T-helper 1 cell (primary cell): Measurements from ENCODE around the gene LGR6.
A peak's percentile ranks its signal among the peaks of the same experiment; 100 is the strongest.
"Not testable (repeated sequence)": the region's sequence is repeated elsewhere in the genome, so short reads cannot be mapped to it uniquely, and the experiment has no call there.

Experiments
- DNase-seq, 5 donors: peaks; one replicate each; pipeline ENCODE4 v3.0.0-alpha.2; 2012 to 2020

Gene LGR6

DNA sequence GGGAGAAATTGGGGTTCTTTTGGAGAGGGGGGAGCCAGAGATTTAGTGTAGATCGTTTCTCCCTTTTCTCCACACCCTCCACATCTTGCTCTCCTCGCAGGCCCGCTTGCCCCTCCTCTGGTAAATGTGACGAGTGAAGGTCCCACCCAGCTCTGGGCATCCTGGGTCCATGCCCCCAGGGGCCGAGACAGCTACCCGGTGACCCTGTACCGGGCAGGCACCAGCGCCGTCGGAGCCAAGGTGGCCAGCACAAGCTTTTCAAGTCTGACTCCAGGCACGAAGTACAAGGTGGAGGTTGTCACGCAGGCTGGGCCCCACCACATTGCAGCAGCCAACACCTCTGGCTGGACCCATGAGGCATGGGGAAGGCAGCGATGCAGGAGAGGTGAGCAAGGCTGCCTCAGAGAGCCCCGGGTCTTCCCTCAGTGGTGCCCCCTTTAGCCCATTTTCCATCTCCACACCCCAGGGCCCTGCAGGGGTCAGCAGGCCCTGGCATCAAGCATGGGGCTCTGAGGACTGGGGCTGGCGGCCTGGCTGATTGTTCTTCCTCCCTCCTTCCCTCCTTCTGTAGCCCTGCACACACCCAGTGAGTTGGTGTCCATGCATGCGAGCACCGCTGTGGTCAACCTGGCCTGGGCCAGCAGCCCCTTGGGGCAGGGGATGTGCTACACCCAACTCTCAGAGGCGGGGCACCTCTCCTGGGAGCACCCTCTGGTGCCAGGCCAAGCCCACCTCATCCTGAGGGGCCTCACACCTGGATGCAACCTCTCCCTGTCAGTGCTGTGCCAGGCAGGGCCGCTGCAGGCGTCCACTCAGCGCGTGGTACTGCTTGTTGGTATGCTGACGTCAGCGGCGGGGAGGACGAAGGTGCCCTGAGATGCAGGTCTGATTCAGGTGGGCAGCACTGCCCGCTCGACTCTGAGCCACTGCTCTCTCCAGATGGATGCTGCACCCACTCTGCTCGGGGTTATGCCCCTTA is 16.4 kb upstream of the LGR6 start:
- no peak for DNase-seq

DNA sequence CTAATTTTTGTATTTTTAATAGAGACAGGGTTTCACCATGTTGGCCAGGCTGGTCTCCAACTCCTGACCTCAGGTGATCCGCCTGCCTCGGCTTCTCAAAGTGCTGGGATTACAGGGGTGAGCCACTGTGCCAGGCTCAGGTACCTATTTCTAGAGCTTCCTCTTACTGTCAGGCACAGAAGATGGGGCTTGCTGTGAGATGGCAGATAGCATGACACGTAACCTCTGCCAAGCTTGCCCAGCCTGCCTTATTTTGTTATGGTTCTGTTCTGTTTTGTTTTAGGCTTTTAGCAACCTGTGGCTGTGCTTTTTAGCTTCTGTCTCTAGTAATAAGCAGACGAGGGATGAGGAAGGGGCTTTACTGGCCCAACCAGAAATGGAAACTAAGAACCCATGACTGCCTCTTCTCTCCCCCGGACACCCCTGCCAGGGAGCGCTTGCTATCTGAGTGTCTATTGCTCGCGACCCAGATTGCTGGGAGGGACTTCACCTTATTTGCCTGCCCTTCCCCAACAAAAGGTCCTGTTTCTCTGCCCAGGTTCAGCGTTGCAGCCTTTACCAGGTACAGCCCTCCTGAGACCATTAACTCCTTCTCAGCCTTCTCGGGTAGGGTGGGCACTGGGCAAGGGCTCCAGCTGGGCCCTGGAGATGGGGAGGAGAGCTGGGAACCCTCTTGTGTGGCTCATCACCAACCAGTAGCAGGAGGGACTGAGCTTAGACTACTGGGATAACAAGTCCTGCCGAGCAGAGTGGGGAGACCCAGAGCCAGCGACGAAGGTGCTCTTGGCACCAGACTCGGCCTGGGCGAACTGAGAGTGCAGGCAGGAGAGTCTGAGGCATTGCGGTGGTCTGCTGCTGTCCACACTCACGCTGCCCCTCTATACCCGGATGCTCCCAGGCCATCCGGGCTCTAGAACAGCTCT is 13.5 kb upstream of the LGR6 start:
- DNase-seq, result no peak

DNA sequence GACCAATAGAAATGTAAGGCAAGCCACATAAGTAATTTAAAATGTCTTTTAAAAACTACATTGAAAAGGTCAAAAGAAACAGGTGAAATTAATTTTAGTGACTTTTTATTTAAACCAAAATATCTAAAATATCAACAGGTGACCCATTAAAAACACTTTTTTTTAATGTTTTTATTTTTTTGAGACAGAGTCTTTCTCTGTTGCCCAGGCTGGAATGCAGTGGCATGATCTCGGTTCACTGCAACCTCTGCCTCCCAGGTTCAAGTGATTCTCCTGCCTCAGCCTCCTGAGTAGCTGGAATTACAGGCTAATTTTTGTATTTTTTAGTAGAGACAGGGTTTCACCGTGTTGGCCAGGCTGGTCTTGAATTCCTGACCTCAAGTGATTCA is 12.9 kb upstream of the LGR6 start:
- DNase-seq, result not testable (repeated sequence)

DNA sequence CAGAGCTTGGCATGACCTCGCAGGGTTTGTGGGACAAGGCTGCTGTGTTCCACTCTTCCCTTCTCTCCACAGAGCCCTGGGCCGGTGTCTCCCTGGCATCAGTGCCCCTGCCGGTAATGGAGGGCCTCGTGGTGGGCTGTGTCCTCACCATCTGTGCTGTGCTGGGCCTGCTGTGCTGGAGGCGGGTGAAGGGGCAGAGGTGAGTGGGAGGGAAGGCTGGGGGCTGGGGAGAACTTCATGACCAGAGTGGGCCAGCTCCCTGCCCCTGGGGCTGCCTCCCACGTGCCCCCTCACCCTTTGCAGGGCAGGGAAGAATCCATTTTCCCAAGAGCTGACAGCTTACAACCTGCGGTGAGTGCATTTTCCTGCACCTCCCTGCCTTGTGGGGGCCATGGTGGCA is 12.0 kb upstream of the LGR6 start:
- no peak for DNase-seq

DNA sequence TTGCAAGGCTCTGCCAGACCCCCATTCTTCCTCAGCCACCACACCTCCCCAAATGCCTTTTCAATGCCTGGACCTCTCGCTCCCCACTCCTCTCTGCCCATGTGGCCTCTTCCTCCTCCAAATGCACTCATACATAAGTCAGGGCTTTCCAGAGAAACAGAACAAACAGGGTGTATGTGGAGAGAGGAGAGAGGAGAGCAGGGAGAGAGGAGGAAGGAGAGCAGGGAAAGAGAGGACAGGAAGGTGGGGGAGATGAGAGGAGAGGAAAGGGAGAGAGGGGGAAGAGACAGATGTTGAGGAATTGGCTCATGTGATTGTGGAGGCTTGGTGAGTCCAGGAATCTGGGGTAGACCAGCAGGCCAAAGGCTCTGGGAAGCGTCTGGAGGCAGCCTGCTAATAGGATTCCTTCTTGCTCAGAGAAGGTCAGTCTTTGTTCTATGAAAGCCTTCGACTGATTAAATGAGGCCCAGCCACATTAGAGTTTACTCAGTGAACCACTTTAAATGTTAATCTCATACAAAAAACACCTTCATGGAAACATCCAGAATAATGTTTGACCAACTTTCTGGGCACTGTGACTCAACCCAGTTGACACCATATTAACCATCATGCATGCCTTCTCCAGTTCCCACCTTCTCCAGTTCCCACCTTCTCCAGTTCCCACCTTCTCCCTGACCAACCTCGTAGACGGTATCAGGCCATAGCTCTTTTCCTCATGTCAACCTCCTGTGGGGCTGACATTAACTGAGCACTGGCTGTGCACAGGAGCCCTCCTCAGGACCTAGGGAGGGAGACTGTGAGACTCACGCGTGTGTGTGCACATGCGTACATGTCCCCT is 11.3 kb upstream of the LGR6 start:
- DNase-seq, result no peak

DNA sequence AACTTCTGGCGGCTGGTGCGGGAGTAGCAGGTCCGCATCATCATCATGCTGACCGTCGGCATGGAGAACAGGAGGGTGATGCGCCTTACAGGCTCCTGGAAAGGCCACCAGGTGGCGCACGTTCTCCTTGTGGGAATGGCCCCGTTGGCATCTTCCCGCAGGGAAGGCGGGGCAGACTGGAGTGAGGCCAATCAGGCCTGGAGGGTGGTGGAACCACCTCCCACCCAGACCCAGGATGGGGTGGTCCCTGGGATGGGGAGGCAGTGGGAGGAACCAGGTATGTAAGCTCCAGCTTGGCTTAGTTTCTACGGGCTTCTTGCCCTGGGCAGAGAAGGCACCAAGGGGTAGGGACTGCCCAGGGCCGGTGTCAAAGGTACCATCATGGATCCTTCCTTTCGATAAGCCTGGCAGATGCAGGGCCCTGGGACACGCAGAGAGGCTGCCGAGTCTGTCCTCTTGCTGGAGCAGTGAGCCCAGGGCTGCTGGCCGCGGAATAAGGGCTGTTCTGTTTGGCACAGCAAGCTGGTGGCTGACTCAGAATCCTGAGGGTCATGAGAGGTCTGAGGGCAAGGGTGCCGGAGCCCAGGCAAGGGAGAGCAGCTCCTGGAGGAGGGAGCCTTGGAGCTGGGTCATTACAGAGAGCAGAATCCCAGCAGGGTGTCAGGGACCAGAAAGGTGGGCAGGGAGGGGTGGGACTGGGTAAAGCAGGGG is 8.7 kb upstream of the LGR6 start:
- DNase-seq, result peak; percentile 42 to 62 (median 57)

DNA sequence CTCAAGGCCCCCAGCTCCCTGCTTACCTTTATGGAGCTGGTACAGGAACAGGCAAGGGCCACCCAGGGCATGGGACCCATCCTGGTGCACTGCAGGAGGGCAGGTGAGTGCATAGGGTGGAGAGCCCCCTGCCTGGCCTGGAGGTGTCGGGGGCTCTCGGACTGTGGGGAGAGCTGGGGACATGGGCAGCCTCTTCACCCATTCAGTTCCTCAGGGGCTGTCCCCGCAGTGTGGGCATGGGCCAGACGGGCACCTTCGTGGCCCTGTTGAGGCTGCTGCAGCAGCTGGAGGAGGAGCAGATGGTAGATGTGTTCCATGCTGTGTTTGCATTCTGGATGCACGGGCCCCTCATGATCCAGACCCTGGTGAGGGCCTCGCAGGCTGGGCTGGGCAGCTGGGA is 7.3 kb upstream of the LGR6 start:
- DNase-seq, result no peak

DNA sequence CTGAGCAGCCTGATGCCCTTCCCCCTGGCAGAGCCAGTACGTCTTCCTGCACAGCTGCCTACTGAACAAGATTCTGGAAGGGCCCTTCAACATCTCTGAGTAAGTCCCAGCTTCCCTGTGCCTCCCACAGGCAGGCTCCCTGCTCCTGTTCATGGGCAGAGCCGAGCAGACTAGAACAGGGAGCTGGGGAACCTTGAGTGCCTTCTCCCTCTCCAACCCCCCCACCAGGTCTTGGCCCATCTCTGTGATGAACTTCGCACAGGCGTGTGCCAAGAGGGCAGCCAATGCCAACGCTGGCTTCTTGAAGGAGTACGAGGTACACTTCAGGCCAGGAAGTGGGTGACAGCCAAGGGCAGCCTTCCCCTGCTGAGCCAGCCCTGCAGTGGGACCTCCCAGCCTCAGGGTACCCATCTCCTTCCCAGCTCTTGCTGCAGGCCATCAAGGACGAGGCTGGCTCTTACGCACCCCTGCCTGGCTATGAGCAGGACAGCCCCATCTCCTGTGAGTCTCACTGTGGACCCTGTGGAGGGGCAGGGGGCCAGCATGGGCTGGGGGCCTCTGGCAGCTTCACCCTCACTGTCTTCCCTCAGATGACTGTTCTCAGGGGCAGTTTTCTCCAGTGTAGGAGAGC is 6.4 kb upstream of the LGR6 start:
- DNase-seq, result no peak

DNA sequence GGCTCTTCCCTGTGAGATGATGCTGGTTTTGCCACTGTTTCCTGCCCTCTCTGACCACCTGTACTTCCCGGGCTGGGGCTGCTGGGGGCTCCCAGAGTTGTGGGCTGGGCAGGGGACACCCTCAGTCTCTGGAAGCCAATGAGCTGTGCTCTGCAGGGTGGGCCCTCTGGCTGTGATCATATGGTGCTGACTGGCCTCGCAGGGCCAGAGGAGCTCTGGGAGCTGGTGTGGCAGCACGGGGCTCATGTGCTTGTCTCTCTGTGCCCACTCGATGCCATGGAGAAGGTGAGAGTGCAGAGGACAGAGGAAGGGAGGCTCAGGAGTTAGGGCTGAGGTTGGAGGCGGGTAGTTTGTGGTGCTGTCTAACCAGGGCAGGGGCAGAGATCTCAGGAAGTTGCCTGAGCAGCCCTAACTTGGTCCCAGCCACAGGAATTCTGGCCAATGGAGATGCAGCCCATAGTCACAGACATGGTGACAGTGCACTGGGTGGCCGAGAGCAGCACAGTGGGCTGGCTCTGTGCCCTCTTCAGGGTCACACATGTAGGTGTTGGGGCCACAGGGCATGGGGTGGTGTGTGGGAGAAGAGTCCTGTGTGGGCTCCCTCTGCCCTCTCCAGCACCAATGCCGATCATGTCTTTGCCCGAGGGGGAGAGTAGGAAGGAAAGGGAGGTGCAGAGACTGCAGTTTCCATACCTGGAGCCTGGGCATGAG is 5.7 kb upstream of the LGR6 start:
- no peak for DNase-seq

DNA sequence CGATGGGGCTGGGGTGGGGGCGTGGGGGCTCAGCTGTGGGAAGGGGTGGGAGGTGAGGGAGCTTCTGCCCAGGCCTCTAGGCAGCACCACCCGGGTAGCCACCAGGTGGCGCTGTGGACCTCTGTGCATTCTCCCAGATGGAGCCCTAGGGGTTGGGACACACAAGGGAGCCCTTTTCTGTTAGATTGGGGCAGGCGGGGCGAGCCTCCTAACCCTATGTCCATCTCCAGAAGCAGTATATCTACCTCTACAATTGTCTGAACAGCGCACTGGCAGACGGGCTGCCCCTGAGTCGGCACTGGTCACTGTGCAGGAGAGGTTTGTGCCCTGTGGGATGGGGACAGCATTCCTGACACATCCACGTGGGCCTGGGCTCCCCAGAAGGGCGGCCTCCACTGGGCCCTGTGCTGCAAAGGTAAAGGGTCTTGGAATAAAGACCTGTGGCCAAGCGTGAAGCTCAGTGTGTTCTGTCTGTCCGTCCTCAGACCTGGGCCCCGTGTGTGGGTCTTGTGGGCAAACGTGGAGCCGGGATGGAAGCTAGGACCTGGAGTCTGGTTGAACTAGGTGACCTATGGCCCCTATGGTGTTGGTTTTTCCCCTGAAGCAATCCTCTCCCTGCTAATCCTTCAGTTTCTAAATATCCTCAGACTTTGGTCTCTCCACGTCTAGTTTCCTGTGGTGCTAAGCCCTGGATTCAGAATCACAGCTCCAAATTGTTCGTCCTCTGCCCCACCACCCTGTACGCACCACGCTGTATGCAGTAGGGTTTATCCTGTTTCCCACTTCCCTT is 4.4 kb upstream of the LGR6 start:
- peak; percentile 48 to 75 (median 67) for DNase-seq

DNA sequence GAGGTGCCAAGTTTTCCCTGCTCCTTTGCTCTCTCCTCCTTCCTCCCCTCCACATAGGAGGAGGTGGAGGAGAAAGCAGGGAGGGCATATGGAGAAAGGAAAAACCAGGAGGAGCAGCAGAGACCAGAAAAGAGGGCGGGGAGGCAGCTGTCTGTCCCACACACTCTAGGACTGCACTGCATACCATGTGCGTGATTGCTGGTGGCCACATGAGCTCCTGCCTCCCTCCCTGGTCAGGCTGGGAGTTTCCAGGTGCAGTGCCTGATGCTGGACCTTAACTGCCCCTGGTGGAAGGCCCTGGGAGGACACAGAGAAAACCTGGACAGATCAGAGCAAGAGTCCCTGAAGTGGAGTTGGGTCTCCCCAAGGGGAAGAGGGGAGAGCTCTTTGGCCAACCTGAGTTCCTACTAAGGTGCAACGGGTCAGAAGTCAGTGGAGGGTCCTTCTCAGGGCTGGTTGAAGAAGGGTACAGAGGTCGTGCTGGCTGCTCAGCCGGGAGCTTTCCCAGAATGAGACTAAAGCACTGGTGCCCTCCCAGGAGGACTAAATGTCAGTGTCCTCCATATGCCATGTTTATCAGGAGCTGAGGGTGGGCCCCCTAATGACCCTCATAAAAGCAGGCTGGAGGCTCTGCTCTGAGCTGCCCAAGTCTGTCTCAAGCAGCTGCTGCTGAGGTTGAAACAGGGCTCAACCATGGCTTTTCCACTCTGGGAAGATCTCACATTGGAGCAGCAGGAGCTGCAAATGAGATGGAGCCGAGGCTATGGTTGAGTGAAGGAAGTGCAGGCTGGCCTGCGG is 3.5 kb upstream of the LGR6 start:
- DNase-seq, result no peak

DNA sequence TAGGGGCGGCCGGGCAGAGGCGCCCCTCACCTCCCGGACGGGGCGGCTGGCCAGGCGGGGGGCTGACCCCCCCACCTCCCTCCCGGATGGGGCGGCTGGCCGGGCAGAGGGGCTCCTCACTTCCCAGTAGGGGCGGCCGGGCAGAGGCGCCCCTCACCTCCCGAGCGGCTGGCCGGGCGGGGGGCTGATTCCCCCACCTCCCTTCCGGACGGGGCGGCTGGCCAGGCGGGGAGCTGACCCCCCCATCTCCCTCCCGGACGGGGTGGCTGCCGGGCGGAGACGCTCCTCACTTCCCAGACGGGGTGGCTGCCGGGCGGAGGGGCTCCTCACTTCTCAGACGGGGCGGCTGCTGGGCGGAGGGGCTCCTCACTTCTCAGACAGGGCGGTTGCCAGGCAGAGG is 2.2 kb upstream of the LGR6 start:
- DNase-seq, result not testable (repeated sequence)

DNA sequence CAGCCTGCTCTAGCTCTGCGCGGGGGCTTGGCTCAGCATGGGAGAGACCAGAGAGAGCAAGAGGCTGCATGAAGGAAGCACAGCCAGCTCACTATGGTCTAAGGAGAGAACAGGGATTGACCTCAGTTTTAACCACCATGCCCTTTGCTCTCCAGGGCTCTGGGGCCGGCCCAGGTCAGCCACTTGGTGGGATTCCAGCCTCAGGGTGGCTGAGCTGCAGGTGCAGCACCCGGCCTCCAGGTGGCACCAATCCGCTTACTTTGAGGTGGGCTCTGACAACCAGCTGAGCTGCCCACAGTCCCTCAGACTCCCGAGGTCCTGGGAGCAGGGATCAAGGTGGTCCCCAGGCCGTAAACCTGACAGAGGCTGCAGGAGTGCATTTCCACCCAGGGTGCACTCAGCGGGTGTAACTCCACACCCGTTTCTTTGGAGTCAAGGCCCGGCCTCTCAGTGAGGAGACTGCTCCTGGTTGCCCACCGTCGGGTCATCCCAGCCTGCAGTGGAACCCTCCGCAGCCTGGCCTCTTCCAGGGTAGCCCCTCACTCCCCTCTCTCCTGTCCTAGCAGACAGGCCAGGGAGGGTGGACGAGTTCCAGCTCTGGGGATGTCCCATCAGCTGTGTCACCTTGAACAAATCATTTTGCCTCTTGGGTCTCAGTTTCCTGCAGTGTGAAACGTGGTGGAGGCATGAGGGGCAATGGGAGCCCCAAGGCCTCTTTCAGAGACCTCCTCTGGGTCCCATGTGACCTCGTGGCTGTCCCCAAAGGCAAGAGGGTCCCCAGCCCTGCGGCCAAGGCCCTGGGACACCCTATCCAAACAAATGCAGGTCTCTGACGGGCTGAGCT is 607 bp upstream of the LGR6 start:
- peak in 3 of 5 donors; percentile 25 to 45 (median 37) for DNase-seq

DNA sequence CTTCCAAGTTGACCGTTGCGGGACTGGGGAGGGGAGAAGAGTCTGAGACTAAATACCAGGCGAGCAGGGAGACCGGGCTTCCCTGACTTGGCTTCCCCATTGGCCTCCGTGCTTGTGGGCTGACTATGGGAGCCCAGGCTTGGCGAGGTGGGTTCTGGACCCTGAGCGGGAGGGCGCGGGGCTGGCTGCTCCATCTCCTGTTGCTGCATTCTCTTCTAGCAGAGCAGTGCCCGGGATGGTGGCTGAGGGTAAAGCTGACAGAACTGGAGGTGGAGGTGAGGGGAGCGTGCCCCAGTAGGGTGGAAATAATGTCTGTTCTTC is 689 bp downstream of the LGR6 start:
- DNase-seq, result no peak

DNA sequence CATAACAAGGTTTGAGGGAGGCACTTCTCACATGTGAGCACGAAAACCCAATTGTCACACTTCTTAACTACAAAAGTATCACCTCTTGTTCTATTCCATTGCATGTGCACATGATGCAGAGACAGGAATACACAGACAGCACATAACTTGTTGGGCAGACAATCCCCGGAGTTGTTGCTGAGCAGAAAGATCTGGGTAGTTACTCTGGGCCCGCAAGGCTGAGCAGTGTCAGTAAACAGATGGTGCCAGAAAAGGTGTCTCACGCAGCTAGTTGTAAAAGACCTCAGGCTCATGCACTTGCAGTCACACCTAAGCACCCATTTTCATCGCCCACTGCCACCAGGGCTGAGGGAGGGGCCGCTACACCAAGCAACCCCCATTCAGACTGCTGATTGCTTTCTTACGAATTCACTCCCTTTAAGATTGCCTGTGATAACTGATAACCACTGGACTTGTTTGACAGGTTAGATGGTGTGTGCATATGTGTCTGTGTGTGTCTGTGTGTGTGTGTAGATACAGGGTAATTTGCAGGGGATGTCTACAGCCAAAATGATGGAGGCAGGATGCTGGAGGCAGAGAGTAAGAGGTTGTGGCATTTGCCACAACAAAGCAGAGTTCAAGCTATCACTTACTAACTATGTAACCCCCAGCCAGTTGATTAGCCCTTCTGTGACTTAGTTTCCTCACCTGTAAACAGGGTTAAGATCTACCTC is 4.2 kb downstream of the LGR6 start:
- no peak for DNase-seq

DNA sequence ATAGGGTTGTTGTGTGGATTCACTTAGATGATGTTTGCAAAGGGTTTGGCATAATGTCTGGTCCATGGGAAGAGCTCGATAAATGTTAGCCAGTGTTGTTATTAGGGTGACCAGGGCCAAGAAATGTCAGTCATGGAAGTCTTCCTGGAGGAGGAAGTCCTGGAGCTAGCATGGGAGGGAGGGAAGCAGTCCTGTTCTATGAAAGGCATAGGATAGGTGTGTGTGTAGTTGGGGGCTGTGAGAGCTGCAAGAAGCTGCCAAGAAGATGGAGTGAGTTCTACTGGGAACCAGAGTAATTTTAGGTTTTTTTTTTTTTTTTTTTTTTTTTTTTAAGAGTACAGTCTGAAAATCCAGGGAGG is 4.7 kb downstream of the LGR6 start:
- no peak for DNase-seq

DNA sequence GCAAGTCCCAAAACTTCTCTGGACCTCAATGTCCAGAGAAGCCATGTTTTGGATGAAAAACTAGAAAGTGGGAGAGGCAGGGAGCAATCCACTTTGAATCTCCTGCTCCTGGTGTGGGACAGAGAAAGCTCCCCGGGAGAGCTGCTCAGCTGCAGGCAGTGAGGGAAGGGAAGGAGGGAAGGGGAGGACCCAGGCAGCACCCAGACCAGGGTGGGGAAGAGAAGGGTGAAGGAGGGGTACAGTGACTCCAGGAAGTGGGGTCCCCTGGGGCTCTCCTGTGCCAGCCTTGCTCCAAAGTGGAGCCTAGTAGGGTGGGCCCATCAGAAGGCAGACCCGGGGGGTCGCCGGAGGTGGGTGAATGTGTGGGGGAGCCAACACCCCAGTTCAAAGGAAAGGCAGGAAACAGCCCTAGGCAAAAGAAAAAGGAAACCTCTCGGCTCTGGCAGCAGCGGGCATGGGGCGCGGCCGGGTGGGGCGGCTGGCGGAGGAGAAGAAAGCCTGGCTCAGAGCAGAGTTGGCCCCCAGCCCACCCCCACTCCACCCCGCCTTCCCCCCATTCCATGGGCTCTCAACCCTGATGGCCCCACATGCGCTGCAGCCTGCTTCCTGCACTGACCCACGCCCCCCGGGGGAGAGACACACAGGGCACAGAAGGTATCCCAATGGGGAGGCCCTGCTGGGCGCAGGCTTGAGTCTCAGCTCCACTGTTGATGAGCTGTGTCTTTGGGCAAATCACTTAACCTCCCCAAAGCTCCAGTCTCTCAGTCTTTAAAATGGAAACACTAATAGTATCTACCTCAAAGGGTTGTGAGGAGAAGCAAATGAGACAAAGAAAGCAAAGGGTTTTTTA is 5.7 kb downstream of the LGR6 start:
- no peak for DNase-seq
